Measurements from ENCODE around the gene HAGHL.

HAGHL gene

GRCh38 chr16:776824-777223 is 49.9 kb downstream of the HAGHL start:
- TF ChIP-seq CTCF (IDR thresholded peaks at IDR 0.05; ENCODE audit: low read depth, low read length, missing control alignments): no peak
- in situ Hi-C loops (cut with HindIII; ENCODE audit: low sequenced_read_pairs): no loop called here
- no peak for DNase-seq (ENCODE audit: low read depth)
- H3K4me3 ChIP-seq (ENCODE audit: low read depth, low read length): no peak overlapping the region

GRCh38 chr16:777826-778225 is 50.9 kb downstream of the HAGHL start:
- in situ Hi-C loops (cut with HindIII; ENCODE audit: low sequenced_read_pairs): no loop called here
- DNase-seq (ENCODE audit: low read depth): no peak
- no peak for TF ChIP-seq CTCF (IDR thresholded peaks at IDR 0.05; ENCODE audit: low read depth, low read length, missing control alignments)
- H3K4me3 ChIP-seq (ENCODE audit: low read depth, low read length): no peak overlapping the region

- TF ChIP-seq CTCF (IDR thresholded peaks at IDR 0.05; ENCODE audit: low read depth, low read length, missing control alignments): no peak
- DNase-seq (ENCODE audit: low read depth): no peak
- in situ Hi-C loops (cut with HindIII; ENCODE audit: low sequenced_read_pairs): no loop called here
- H3K4me3 ChIP-seq (ENCODE audit: low read depth, low read length): no peak overlapping the region
These were observed 51.5 kb downstream of the HAGHL start for GRCh38 chr16:778447-778846.

GRCh38 chr16:778909-779527 is 52.1 kb downstream of the HAGHL start:
- in situ Hi-C loops (cut with HindIII; ENCODE audit: low sequenced_read_pairs): no loop called here
- no peak overlapping the region for H3K4me3 ChIP-seq (ENCODE audit: low read depth, low read length)
- TF ChIP-seq CTCF (IDR thresholded peaks at IDR 0.05; ENCODE audit: low read depth, low read length, missing control alignments): no peak
- no peak for DNase-seq (ENCODE audit: low read depth)
